ENCODE data around the gene DCLK3.
A peak's percentile ranks its signal among the peaks of the same experiment; 100 is the strongest.

Gene DCLK3

GRCh38 chr3:36677331-36678007 is 86.9 kb downstream of the DCLK3 start:
- DNase-seq (ENCODE audit: low spot score) = peak; percentile 65

- DNase-seq (ENCODE audit: low spot score) = no peak
These were observed 89.5 kb downstream of the DCLK3 start for GRCh38 chr3:36674816-36675215.

GRCh38 chr3:36669764-36670163 is 94.6 kb downstream of the DCLK3 start:
- DNase-seq (ENCODE audit: low spot score) = no peak

- no peak for DNase-seq (ENCODE audit: low spot score)
These were observed 98.2 kb downstream of the DCLK3 start for GRCh38 chr3:36666166-36666565.

GRCh38 chr3:36663666-36664291 is 100.6 kb downstream of the DCLK3 start:
- DNase-seq (ENCODE audit: low spot score) = no peak

GRCh38 chr3:36662626-36663025 is 101.7 kb downstream of the DCLK3 start:
- DNase-seq (ENCODE audit: low spot score) = no peak
